Osteoblast (primary cell): ENCODE measurements around the gene ERBB4. TPM values are rescaled to one million over a fixed set of nuclear protein-coding genes. Genes with fewer than 3 reads are reported as not detected.

Source experiments
- DNase-seq: peaks from one replicate; pipeline ENCODE4 v3.0.0; 2011; ENCODE audit warnings: low spot score, mixed read lengths; ENCODE audit not compliant: insufficient read length; ENCODE audit errors: missing footprints
- H2AFZ ChIP-seq: 2 replicates; pipeline ENCODE4 v1.6.0; 2011; ENCODE audit warnings: mild to moderate bottlenecking, low read length
- H3K27ac ChIP-seq: 2 replicates; pipeline ENCODE4 v1.5.1; 2011; ENCODE audit warnings: mild to moderate bottlenecking, low read depth, low read length, moderate library complexity
- H3K27me3 ChIP-seq: 2 replicates; pipeline ENCODE4 v1.6.0; 2012; ENCODE audit warnings: mild to moderate bottlenecking, control low read depth, inconsistent platforms, low read length, moderate library complexity; ENCODE audit not compliant: insufficient read depth
- H3K36me3 ChIP-seq: 2 replicates; pipeline ENCODE4 v1.5.1; 2011; ENCODE audit warnings: mild to moderate bottlenecking, low read length, control low read depth, moderate library complexity; ENCODE audit not compliant: insufficient read depth
- H3K4me1 ChIP-seq: 2 replicates; pipeline ENCODE4 v1.5.1; 2011; ENCODE audit warnings: mild to moderate bottlenecking, low read length, control low read depth, moderate library complexity; ENCODE audit not compliant: insufficient read depth
- H3K4me2 ChIP-seq: 2 replicates; pipeline ENCODE4 v1.6.0; 2011; ENCODE audit warnings: mild to moderate bottlenecking, low read length; ENCODE audit not compliant: insufficient read depth
- H3K4me3 ChIP-seq: fragments of 200-600 bp; sonication (generic); 3 replicates; pipeline ENCODE4 v1.5.1; 2012; ENCODE audit warnings: mild to moderate bottlenecking, low read length, inconsistent platforms; ENCODE audit not compliant: insufficient read depth
- H3K79me2 ChIP-seq: 2 replicates; pipeline ENCODE4 v1.6.0; 2012; ENCODE audit warnings: mild to moderate bottlenecking, low read length, control low read depth, inconsistent platforms; ENCODE audit not compliant: insufficient read depth
- H3K9me3 ChIP-seq: 2 replicates; pipeline ENCODE4 v1.5.1; 2011; ENCODE audit warnings: low read depth, low read length, control low read depth
- H4K20me1 ChIP-seq: 2 replicates; pipeline ENCODE4 v1.6.0; 2012; ENCODE audit warnings: mild to moderate bottlenecking, low read length, control low read depth; ENCODE audit not compliant: insufficient read depth
- total RNA-seq: library from RNA; depleted of rRNA; stranded (reverse); fragments of >200 nt; gene quantifications from 2 replicates; pipeline ENCODE4 v1.2.3, GENCODE V29; 2012
- TF ChIP-seq, protein P1 (sequence below): IDR thresholded peaks from 2 replicates; pipeline ENCODE4 v1.5.1; 2011; ENCODE audit warnings: mild to moderate bottlenecking, low read depth, low read length, moderate library complexity; ENCODE audit errors: extremely low read depth

ERBB4 gene
- total RNA-seq, 1 donor, result under 0.01 TPM

DNA sequence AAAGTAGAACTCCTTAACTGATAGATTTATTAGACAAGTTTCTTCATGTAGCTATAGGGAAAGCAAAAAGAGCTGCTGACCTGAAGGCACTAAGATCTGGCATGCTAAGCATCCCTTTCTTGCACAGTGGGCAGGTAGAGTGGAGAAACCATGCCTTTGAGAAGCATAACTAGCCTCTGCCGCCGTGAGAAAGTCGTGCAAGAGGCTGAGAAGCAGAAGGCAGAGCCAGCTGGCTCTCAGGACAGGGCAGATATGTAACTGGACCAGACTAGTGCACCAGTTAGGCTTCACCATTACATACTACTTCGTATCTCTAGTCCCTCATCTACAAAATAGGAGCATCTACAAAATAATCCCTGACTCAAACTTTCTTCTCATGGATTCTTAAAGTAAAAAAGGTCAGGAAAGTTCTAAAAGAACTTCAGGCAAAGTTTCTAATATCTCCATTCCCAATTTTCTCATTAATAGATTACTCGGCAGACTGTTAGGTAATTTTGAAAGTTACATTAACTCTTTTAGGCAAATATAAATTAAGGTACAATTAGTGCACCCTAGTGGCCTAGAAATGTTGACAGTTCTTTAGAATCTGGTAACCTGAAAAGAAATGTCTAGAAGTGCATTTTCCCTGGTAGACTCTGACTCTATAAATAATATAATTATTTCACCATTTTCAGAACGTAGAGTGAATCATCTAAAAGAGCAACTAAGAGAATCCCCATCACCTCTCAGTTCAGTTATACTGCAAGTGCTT is 10.3 kb downstream of the ERBB4 start:
- Histone ChIP-seq H3K79me2 (no peaks in the 10 kb centered on the region), H3K36me3 (no peaks in the 10 kb centered on the region), H3K27me3 (no peaks in the 10 kb centered on the region), H3K4me2 (no peak overlapping the region), H3K27ac (no peak overlapping the region), H3K4me1 (no peaks in the 10 kb centered on the region), H4K20me1 (no peaks in the 10 kb centered on the region), H3K9me3 (no peaks in the 10 kb centered on the region), H3K4me3 (no peak overlapping the region), H2AFZ (no peak overlapping the region)
- no peak for DNase-seq
- TF ChIP-seq, protein P1, sequence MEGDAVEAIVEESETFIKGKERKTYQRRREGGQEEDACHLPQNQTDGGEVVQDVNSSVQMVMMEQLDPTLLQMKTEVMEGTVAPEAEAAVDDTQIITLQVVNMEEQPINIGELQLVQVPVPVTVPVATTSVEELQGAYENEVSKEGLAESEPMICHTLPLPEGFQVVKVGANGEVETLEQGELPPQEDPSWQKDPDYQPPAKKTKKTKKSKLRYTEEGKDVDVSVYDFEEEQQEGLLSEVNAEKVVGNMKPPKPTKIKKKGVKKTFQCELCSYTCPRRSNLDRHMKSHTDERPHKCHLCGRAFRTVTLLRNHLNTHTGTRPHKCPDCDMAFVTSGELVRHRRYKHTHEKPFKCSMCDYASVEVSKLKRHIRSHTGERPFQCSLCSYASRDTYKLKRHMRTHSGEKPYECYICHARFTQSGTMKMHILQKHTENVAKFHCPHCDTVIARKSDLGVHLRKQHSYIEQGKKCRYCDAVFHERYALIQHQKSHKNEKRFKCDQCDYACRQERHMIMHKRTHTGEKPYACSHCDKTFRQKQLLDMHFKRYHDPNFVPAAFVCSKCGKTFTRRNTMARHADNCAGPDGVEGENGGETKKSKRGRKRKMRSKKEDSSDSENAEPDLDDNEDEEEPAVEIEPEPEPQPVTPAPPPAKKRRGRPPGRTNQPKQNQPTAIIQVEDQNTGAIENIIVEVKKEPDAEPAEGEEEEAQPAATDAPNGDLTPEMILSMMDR, result no peak

DNA sequence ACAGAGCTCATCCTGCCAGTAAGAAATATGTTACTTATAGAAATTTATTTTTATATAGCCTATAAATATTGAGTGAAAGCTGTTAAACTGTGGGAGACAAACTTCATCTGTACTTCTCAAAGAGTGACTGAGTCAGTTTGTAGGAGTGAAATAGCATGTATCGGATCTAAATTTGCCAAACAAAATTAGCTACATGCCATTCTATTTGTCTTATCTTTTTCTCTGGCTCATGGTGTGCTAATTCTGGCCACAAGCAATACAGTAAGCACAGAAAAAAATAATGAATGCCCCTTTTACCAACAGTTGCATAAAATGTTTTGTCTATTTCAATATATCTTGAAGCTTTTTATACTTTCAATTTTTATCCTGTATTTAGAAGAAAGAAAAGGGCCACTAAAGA is 12.5 kb downstream of the ERBB4 start:
- H4K20me1 ChIP-seq, result no peaks in the 10 kb centered on the region
- DNase-seq, result no peak
- H3K4me2 ChIP-seq, result no peak overlapping the region
- H2AFZ ChIP-seq, result no peak overlapping the region
- H3K79me2 ChIP-seq, result no peaks in the 10 kb centered on the region
- H3K9me3 ChIP-seq, result no peaks in the 10 kb centered on the region
- H3K4me1 ChIP-seq, result no peaks in the 10 kb centered on the region
- TF ChIP-seq, protein P1, result no peak
- H3K27ac ChIP-seq, result no peak overlapping the region
- H3K36me3 ChIP-seq, result no peaks in the 10 kb centered on the region
- H3K4me3 ChIP-seq, result no peak overlapping the region
- H3K27me3 ChIP-seq, result no peaks in the 10 kb centered on the region

DNA sequence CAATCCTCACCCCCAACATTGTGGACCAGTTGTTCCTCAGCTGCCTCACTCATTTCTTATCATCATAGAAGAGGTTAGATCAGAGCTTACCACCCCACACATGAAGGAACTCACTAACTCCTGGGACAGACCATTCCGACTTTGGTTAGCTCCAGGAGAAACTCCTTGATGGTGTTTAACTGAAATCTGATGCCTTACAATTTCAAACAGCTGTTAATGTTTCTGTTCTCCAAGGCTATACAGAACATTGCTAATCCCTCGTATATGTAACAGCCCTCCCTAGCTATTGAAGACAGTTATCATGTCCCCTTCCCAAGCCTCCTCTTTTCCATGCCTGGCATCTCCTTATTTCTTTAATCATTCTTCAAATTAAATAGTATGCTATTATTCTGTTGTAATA is 14.8 kb downstream of the ERBB4 start:
- Histone ChIP-seq H3K4me3 (no peak overlapping the region), H4K20me1 (no peaks in the 10 kb centered on the region), H2AFZ (no peak overlapping the region), H3K36me3 (no peaks in the 10 kb centered on the region), H3K9me3 (no peaks in the 10 kb centered on the region), H3K4me2 (no peak overlapping the region), H3K27me3 (no peaks in the 10 kb centered on the region), H3K4me1 (no peaks in the 10 kb centered on the region), H3K27ac (no peak overlapping the region), H3K79me2 (no peaks in the 10 kb centered on the region)
- TF ChIP-seq, protein P1, result no peak
- DNase-seq, result no peak

DNA sequence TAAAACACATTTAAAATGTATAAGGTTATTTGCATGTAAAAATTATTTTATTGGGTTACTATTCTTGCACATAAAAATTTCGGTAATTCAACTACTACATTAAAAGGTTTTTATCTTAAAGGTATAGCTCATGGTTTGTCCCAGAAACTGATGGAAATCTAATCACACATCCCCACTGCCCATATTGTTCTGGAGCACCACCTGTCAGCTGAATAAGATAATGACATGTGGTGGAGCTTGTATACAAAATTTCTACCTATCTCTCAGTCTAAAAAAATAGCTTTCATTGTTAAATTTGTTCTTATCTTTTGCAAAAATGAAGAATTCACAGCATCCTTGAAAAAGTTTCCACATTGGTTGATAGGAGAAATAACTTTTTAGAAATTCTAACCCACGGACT is 18.3 kb downstream of the ERBB4 start:
- TF ChIP-seq, protein P1, result peak; percentile 26
- Histone ChIP-seq H2AFZ (no peak overlapping the region), H3K27ac (no peak overlapping the region), H3K4me3 (no peak overlapping the region), H3K36me3 (no peaks in the 10 kb centered on the region), H3K9me3 (no peaks in the 10 kb centered on the region), H4K20me1 (no peaks in the 10 kb centered on the region), H3K79me2 (no peaks in the 10 kb centered on the region), H3K4me1 (no peaks in the 10 kb centered on the region), H3K27me3 (no peaks in the 10 kb centered on the region), H3K4me2 (no peak overlapping the region)
- no peak for DNase-seq
